HG03175 (cell line): ENCODE results near the gene REL.
"Not testable (repeated sequence)": the region's sequence is repeated elsewhere in the genome, so short reads cannot be mapped to it uniquely, and the experiment has no call there.

Experiments
- ATAC-seq: cut with Tn5 transposase; IDR thresholded peaks from one replicate; pipeline ENCODE4 v1.9.1; 2021; ENCODE audit warnings: mild to moderate bottlenecking, moderate library complexity; ENCODE audit not compliant: unreplicated experiment

The REL gene

DNA sequence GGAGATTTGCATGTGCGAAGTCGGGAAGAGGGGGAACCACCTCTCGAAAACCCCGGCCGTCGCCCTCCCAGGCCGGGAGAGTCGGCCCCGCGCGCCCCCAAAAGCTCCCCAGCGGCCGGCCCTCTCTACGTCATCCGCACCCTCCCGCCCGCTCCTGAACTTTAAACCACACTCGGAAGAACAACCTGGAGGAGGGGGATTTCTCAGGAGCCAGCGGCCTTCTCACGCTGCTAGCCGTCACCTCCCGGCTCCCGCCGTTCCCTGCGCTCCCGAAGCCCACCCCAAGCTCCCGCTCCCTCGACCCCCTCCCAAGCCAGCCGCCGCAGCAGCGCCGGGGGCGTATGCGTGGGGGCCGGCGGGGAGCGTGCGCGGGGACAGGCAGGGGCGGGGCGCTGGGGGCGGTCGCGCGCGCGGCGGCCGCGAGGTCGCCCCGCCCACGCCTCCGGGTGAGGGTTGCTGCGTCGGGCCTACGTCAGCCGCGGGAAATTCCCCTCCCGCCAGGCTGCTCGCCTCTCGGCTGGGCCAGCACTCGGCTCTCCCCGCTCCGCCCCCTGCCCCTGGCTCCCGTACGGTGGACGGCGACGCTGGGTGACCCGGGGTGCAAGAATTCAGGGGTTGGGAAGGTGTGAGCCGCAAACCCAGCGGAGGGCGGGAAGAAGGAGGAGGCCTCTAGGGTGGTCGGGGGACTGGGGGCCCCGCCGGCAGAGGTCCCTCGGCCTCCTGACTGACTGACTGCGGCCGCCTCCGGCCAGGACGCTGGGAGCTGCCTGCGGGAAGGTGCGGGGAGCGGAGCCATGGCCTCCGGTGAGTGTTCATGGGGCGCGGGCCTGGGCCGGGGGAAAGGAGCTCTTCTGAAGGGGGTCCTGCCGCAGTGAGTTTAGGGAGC is at the start of gene REL:
Gene REL (plus strand): TSS at position 528 of the 886 bp plus-strand sequence. CDS start 267 bp downstream, at position 795.
- ATAC-seq = peak; percentile 86

DNA sequence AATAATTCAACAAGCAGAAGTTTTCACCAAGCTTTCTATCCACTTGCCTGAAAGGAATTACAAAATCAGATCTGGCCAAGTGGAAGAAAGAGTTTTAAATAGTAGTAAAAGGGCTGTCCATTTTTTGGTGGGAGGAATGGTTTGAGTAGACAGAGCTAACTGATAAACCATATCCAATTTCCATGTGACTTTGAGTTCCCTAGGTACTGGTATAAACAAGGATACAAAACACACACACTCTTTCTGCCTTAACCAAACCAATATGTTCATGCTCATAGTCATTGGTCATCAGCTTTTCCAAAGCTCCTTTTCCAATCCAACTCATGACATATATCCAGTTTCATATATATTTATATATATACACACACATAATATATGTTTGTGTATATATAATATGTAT is 49.5 kb upstream of the REL start:
- ATAC-seq = no peak

DNA sequence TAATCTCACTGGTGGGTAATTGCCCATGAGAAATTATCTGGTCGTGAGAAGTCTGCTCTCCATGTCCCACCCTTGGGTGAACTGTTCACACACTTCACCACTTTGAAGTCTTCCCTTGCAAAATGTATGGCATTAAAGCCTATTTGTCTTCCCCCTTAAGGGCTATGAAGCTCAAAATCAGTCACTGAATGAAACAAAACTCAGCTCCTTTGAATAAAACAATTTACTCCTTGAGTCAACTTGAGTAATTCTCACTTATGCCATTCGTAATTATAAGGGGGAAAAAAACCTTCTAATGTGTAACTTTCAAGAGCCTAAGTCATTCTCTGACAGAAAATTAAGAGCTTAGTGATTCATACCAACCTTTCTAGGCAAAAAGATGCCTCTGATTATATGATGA is 48.8 kb upstream of the REL start:
- ATAC-seq = no peak

DNA sequence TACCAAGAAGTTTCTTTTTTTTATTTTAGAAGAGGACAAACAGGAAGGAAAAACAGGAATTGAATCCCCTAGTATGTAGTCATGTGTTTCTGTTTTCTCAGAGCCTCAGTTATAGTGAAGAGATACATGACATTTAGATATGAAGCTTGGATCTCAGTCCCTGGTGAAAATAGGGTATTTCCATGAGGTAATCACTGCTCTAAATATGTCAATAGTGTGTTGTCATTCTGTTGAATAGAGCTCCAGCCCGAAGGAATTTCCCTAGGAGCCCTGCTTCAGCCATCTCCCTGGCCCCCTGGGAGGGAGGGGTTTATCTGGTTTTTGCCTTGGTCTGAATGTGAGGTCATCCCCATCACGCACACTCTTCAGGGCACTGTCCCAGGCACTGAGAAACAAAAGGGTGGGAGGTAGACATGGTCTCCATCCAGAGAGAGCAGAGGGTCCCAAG is 47.1 kb upstream of the REL start:
- ATAC-seq = no peak

DNA sequence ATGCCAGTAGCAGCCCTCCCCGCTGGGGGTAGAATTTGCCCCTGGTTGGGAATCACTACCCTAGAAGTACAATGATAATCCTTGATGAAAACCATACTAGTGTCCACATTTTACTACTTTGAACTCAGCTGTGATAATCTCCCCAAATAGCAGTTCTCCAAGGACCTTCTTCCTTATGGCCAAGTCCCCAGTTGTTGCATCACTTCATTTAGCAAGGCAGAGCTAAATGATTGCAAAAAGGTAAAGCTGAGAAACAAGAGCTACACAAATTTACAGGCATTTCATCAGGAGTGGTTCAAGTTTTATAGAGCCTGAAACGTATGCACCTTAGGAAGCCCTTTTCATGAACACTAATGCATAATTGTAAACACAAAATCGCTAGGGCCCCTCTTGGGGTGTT is 44.9 kb upstream of the REL start:
- ATAC-seq = no peak

DNA sequence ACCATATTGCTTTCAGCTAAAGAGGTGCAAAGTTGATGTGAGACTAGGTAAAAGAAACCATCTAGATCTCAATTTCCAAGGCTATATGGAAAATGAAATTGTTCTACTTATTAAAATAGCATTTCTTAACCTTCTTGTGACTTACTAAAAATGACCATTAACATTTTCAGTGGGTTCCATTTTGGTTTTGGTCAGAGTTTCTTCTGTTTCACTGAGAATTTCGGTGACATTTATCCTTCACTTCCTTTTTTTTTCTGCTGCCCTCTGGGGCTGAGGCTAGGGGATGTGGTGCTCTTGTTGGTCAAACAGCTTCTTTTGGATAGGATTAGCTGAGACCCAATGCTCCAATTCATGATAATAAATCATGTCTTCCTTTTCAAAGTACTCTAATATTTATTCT is 44.3 kb upstream of the REL start:
- ATAC-seq = peak; percentile 34

DNA sequence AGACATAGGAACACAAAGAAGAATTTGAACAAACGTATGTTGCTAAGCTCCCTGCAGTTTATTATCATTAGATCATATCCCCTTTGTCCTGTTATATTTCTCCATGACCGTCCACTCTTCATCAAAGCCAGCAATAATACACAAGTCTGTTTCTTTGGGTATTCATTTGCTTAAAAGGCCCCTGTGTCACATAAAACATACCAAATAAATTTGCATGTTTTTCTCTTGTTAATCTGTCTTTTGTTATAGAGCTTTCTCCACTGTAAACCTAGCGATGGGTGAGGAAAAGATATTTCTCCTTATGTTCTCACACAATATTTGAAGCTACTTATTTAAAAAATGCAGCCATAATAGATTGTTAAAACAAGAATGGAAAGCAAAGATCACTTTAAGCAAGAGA is 42.9 kb upstream of the REL start:
- ATAC-seq = no peak

DNA sequence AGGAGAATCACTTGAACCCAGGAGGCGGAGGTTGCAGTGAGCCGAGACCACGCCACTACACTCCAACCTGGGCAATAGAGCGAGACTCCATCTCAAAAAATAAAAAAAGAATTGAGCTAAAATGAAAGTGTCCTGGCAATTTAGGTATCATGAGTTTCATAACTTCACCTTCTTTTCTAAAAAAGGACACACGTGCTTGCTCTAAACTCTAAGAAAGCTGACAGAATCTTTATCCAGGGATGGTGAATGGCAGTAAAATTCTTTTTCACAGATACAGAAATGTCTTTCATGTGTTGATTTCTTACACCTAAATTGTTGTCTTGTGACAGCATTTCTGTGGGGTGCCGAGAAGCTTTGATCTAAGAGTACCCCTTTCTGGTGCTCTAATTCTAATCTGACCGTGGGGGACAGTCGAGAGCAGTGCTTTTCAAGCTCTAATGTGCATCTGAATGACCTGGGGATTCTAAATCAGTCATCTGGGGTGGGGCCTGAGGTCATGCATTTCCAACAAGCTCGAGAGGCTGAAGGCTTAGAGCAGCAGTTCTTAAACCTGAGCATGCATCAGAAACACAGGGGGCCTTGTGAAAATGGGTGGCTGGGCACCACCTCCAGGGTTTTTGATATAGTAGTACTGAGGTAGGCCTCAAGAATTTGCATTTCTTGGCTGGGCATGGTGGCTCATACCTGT is 42.1 kb upstream of the REL start:
- peak; percentile 49 for ATAC-seq

DNA sequence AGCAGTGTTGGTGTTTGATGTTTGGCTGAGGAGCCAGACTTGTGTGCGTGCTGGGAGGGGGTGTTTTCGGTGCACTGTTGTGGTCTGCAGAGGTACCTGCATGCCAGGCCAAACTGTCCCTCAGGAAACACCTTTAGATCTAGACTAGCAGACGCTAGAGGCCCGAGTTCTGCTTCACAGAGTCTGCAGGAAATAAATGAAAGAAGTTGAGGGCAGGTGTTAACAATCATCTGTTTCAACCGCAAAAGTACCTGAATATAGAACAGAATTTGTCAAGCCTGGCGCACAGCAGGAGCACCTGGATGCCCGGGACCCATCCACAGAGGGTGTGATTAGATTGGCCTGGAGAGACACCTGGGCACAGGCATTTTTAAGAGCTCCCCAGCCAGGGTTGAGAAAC is 40.5 kb upstream of the REL start:
- peak; percentile 65 for ATAC-seq

DNA sequence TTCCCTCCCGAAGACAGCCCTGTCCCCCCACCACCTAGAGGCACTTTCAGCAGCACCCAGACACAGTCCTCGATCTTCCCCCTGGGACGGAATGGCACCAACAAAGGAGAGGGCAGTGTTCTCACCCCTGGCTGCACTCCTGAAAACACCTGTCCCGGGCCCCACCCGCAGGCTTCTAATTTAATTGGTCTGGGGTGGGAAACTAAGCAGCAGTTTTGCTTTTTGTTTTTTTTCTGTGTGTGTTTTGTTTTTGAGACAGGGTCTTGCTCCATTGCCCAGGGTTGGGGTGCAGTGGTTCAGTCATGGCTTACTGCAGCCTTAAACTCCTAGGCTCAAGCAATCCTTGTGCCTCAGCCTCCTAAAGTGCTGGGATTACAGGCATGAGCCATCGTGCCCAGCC is 38.4 kb upstream of the REL start:
- no peak for ATAC-seq

DNA sequence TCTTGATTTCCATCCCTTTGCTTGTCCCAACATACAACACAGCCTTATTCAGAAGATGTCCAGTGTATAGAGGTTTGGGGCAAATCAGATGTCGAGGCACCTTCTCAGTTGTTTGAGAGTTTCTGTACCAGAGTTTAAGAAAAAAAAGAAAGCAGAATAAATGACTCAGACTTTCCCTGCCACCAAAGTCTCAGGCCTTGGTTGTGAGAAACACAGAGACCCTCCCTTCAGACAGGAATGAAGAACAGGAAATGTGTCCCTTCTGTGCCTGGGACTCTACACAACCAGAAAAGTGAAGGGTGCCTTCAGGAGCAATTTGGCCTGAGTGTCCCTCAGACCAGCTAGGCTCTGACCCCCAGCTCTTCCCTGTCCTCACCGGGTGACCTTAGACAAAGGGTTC is 37.3 kb upstream of the REL start:
- ATAC-seq = no peak

DNA sequence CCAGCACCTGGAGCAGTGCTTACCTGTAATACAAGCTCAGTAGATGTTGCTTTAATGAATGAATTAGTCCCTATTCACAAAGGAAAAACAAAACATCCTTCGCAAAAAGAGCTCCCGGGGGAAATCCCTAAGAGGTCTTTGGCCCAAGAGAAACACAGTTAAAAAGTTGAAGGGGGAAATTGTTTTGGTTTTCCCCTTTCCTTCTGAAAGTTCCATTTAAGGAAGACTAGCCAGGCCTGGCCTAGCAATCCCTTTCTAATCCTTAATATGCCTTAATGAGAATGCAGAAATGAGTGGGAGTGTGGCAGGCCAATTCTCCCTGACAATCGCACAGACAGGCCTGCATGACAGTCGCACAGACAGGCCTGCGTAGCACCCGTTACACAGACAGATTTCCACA is 33.5 kb upstream of the REL start:
- no peak for ATAC-seq

DNA sequence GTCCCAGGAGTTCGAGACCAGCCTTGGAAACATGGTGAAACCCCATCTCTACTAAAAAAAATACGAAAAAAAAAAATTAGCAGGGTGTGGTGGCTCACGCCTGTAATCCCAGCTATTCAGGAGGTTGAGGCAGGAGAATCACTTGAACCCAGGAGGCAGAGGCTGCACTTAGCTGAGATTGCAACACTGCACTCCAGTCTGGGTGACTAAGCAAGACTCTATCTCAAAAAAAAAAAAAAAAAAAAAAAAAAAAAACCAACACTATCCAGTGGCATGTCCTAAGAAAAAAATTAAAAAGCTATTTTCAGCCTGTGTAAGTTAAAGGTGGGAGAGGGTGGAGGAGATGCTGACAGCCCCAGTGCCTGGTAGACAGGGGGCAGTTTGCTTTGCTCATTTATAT is 32.2 kb upstream of the REL start:
- no peak for ATAC-seq

DNA sequence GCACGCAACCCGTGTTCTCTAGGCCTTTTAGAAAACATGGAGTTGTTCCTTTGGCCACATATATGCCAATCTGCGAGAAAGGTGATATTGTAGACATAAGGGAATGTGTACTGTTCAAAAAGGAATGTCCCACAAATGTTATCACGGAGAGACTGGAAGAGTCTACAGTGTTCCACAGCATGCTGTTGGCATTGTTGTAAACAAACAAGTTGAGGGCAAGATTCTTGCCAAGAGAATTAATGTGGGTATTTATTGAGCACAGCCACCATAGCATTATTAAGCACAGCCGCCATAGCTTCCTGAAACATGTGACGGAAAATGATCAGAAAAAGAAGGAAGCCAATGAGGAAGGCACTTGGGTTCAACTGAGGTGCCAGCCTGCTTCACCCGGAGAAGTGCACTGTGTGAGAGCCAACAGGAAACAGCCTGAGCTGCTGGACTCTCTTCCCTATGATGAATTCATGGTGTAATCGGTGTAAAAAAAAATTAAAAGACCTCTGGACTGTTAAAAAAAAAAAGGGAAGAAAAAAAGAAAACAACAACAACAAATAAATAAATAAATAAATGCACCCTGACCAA is 29.0 kb upstream of the REL start:
- no peak for ATAC-seq

DNA sequence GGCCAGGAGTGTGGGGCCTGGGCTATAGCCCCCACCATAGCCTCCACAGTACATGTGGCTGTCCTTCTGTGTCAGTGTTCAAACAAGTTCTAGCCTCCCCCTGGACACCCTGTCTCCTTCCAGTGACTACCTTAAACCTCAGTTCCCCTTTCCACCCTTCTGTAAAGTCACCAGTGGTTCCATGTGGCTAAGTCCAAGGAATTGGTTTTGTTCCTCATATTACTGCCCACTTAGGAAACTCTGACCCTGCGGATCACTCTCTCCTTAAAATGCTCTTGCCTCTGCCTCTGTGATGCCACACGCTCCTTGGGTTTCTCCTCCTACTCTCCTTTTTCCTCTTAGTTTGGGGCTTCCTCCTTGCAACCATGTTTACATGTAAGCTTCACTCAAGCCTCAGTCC is 27.8 kb upstream of the REL start:
- no peak for ATAC-seq

DNA sequence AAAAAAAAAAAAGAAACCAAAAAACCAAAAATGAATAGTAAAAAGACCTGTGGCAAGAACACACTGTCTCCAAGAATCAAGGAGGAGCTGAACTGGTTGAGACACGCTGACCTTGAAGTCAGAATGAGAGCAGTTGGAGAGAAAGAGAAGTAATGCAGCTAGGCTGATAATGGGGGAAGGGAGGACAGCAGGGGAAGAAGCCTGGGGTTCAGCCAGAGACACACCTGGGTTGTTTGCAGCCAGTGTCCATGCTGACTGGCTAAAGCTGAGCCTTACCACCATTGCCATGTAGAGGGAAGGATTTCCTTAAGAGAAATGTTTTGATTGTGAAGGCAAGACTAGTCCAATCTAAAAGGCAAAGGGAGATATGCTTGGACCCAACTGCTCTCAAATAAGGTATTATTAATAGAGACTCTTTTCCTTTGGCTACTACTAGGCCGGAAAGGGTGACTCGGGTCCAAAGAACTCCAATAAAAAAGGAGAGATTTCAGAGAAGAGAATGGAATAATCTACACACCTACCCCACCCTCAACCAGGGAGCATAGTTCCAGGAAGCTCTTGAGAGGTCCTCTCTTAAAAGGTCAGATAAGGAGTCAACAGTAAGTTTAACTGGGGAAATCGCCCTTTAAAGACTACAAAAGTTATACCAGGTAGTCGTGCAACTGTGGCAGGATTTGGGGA is 25.2 kb upstream of the REL start:
- no peak for ATAC-seq

DNA sequence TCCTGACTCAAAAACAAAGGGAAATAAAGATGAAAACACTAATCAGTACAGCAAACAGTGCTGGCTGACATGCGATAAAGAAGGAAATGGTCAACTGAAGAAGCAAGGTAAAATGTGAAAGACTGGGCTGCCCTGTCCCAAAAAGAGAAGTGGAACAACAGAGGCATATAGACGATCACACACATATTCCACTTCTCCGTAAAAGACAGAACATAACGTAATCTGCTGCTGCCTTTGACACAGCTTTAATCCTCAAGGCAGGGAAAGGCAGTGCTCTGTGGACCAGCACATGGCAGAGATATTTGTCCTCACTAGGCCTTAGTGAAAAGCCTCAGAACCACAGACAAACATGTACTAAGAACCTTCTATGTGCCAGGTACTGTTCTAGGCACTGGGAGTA is 24.3 kb upstream of the REL start:
- ATAC-seq = no peak

DNA sequence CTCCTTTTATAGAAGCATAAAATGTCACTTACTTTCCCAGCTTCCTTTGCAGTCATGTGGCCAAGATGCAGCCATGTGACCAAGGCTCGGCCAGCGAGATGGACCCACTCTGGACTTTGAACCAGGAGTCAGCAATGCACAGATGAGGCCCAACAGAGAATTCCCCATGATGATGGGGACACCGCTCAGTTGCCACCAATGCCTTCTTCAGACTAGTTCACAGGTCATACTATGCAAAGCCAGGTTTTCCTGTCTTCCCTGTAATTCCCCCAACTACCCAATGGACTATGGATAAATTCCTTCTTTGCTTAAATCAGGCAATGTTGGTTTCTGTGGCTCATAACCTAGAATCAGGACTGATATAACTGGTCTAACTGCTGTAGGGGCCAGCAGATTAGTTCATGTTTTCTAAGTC is 22.5 kb upstream of the REL start:
- no peak for ATAC-seq

DNA sequence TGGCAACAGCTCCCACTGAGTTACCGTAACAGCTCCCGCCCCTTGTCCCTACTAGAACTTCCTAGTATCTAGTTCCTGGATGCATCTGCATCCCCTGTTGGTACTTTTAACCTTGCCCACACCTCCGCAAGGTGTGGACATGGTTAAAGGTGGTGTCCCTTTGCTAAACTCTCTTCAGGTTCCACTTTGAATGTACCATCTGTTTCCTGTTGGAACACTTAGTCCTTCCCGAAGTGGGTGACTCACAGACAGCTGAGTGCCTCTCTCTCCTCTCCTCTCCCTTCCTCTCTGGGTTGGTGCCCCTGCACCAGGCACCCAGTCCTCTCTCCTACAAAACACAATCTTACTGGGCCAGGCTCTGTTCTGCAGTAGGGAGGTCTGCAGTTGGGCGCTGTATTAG is 19.6 kb upstream of the REL start:
- ATAC-seq = no peak

DNA sequence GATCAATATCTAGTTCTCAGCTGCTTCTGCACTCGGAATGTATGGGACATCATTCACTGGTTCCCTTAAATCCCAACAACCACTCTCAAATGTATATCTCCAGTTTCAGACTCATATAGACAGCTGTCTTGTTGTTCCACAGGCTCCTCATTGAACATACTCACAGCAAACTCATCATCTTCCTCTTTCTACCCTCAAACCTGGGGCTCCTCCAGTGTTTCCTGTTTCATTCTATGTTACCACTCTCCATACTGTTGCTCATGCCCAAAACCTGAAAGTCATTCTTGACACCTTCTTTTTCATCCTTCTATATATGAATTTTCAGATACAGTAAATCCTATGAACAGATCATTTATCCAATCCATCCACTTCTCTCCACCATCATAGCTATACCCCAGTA is 18.7 kb upstream of the REL start:
- no peak for ATAC-seq

DNA sequence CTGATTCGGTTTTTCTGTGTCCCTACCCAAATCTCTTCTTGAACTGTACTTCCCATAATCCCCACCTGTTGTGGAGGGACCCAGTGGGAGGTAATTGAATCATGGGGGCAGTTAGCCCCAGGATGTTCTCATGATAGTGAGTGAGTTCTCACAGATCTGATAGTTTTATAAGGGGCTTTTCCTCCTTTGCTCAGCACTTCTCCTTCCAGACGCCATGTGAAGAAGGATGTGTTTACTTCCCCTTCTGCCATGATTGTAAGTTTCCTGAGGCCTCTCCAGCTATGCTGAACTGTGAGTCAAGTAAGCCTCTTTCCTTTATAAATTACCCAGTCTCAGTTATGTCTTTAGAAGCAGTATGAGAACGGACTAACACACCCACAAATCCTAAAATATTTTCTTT is 16.0 kb upstream of the REL start:
- not testable (repeated sequence) for ATAC-seq
